ENCODE results near the gene DENND2D.

DENND2D gene

DNA sequence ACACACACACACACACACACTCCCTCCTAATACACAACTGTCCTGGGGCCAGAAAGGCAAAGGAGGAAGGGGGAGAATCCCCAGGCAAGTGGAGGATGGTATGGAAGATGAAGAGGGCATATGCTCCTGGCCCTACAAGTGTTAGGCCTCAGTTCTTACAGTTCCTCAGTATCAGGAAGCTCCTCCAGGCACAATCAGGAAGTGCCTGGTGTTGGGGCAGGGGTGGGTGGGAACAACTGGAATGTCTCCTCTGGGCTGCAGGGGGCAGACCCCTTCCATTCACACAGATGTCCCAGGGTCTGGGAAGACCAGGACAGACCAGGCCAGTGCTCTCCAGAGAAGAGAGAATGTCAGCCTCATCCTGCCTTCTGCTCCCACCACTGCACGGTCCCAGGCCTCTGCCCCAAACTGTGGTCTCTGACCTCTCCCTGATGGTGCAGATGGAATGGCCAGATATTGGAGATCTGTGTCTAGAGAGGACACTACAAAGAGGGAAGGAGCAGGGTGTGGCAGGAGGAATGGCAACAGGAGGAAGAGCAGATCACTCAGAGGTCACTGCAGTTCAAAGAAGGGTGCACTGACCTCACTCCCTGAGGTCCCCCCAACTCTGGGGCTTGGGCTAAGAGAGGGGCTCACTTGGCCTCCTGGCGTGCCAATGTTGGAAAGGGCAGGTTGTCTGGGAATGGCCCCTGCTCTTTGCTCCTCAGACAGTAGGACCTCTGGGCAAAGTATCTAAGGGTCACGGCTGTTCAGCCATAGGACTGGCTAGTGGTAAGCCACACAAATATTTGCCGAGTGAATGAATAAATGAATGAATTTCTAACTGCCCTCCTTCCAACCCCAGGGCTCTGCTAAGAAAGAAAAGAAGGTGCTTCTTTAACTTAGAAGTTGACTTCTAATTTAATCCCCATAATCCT is 2.5 kb upstream of the DENND2D start:
- DNase-seq, result no peak

DNA sequence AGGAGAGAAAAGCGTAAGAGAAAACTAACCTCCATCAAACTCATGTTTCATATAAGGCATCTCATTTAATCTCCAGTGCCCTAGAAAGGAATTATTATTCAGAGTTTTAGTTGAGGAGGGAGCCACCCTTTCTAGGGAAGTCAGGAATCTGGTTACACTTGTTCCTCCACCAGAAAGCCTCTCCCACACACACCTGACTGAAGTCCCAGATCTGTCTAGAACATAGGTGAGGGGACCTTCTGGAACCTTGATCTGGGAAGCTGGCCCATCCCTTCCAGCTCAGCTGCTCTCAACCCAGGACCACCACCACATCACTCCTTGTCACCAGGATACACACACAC is 1.9 kb upstream of the DENND2D start:
- no peak for DNase-seq

DNA sequence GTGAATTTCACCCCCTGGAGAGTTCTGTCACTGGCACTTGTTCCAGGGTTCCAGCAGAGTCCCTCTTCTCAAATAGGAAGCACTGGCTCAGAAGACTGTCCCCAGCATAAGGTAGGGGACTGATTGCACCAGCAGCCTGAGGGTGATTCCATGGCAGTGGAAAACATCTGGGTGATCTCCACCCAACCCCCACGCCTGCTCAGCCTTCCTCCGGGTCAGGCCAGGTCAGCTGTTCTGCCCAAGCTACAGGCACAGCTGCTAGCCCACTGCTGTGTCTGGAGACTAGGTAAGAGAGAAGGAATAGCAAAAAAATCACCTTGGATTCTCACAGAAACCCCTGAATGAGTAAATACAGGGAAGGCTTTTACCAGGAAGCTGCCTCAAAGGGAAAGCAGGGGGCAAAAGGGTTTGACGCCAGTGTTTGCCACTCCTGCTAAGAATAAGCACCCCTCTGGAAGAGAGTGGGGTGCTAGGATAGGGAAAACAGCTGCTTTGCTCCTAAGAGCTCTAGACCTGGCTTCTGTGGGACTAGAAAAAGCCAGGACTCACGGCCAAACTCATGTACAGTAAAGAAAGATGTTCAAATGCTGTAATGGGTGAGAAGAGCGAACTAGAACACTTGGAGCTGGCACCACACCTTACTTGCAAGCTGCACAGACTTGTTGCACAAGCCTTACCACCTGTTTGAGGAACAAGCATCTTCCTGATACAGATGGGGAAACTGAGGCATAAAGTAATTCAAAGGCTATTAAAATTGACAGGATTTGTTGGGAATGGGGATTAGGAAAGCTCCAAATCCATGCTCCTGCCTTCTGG is 1.0 kb upstream of the DENND2D start:
- no peak for DNase-seq

DNA sequence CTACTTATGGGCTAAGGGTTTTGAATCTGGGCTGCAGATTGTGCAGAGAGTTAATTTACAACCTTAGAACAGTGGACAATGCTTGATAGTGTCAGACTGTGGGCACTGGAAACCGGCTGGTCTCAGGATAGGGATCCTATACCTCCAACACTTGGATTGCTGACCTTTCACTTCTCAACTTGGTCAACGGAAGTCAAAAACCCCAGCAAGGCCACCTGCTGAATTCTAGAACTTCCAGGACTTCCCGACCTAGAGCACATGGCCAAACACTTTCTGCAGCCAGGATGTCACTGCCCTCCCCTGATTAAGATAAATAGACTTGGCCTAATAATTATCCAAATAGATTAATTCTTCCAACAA is 336 bp upstream of the DENND2D start:
- DNase-seq, result no peak

DNA sequence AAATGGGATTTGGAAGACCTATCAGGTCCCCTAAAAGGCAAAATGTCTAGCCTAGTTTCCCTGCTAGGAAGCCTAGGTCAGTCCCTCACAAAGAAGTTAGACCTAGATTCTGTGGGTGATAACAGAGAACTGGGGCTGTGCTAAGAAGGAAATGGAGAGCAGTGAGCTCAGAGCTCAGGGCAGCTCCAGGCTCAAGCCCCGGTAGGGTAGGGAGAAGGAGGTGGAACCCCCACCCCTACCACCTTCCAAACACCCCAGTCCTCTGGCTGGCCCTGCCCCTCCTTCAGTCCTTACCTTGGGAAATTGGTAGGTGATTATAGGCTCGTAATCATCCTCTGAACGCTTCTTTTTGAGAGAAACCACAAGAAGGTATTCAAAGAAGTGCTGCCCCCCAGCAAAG is 1.1 kb downstream of the DENND2D start:
- no peak for DNase-seq

DNA sequence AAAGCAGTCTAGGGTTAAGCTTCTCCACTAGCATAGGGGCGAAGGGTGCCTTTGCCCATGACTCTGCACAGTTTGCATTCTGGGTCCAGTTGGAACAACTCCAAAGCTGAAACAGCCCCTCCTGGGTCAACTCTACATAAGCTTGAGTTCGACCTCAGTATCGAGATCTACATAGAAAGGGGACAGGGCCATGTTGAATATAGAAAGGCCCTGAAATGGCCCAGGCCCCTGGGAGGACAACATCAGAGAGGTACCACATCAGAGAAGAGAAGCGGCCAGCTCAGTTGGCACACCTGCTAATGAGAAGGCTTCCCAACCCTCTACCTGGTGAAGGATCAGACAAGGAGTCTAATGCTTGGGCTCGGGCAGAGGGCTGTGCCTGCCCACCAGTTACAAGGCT is 1.6 kb downstream of the DENND2D start:
- no peak for DNase-seq

DNA sequence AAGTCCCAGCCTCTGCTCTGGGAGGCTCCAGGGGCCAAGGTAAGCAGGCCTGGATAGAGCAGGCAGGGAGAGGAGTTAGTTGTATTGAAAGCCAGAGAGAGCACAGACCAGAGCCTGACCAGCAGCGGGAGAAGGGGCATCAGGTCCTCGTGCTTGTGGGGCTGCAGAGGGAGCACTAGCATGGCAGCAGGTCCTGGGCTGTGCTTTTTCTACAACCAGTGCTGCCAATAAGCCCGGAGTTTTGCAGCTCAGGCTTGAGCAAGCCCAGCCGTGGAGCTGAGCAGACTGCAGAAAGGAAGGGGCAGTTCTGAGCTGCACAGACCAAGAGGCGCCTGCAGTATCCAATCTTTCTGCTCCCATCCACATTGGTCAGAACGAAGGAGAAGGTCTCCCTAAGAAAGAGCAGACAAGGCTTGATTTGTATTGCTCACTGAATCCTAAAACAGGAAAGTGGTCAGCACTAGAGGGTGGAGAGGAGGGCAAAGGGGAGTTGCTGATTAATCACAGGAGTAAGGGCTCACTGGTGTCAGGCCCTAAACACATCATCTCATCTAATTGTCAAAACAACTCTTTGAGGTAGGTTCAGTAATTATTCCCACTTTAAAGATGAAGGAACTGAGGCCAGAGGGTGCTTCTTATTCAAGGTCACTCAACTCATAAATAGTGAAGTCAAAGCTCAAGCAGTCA is 2.7 kb downstream of the DENND2D start:
- peak; percentile 65 to 72 for DNase-seq

DNA sequence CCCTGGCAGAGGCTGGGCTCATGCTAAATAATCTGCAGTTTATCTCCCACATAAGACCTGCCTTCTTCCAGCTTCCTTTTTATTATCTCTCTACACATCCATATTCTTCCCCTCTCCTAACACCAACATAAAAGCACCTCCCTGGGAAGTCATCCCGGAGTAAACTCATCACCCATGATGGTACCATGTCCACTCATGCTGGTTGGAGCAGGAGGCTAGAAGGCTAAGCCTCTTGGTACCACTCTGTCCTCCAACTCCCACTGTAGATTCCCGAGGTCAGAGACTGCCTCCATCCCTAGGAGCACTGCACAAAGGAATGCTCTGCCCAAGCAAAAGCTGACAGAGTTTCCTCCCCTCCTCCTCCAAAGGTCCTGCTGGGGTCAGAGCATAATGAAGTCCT is 4.2 kb downstream of the DENND2D start:
- DNase-seq, result no peak

DNA sequence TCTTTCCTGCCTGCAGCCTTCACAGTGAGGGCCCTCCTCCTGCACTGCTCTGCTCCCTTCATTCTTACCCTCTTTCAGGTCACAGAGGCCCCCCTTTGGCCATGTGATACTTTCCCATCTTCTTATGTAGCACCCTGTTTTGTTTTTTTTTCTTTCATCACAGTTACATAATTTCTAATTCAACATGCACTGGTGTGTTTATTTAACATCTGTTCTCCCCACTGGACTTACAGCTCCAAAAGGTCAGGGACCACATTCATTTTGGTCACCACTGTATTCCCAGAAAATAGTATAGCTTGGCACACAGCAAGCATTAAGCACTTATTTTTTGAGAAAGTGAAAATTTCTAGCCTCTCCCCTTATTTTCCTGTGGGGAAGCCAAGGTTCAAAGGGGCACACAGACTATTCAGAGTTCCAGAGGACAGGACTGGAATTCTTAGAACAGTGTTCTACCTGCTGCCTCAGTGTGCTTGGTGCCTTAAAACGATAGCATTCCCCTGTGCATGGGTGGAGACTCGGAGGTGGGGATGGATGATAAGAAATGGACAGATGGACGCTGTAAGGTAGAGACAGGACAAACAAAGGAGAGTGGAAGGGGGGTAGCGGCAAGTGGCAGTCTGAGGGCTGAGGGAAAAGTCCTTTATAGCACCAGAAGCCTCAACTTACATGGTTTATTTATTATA is 5.3 kb downstream of the DENND2D start:
- DNase-seq, result no peak

DNA sequence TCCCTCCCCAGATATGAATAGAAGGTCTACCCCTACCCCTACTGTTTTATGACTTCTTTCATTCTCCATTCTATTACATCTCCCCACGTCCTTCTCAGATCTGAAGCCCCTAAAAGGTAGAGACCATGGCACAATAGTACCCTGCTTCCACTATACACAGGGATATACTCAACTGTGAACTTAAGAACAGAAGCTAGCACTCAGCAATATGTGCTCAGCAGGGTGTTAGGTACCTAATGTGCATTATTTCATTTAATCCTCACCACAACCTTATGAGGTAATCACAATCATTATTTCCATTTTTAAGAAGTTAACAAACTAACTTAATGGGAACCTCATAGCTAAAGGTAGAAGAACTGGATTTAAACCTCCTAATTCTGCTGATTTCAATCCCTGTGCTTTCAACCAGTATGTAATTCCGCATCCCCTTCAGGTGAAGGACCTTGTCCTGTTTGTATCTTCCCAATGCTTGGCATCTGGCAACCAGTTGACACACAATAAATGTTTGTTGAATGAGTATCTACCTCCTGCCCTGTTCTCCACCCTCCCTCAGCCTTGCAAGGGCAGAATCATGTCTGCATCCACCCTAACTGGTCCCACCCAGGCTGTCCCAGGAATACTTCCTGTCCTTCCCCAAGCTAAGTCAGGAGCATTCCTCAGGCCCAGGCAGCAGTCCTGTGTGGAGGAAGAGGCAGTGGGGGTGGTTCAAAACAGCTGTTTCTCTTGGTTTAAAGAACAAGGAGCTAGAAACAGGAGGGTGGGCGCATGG is 6.5 kb downstream of the DENND2D start:
- no peak for DNase-seq

DNA sequence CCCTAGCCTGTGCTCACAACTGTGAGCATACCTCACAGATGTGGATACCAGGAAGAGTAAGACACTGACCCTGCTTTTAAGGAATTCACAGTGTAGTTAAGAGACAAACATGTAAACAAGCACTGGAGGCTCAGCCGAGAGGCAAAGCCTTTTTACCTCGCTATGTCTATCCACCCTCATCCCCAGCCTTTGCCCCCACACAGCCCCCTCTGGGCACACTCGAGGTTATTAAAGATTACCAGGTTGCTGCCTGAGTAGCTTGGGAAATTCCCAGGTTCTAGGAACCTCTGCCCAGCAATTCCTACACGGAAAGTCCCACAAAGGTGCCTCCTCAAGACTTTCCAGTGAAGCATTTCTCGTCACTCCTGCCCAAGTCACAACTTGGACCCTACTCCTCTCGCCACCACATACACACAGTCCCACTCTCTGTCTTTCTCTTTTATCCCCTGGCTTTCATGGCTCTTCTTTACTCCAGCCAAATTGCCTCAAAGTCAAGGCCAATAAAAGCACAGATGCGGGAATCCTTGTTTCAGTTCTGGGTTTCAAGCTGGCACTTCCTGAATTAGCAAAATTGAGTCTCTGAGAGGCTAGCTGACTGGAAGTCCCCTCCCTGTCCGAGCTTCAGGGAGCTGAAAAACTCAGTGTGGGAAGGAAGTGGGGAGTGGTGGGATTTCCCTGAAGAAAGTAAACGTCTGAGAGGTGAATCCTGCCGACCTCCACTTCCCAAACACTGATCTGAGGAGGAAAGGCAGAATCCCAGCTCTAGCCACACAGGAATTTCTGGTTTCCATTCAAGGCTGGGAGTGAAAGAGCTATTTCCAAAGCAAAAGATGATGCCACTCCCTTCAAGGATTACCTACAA is 7.6 kb downstream of the DENND2D start:
- DNase-seq, result no peak

DNA sequence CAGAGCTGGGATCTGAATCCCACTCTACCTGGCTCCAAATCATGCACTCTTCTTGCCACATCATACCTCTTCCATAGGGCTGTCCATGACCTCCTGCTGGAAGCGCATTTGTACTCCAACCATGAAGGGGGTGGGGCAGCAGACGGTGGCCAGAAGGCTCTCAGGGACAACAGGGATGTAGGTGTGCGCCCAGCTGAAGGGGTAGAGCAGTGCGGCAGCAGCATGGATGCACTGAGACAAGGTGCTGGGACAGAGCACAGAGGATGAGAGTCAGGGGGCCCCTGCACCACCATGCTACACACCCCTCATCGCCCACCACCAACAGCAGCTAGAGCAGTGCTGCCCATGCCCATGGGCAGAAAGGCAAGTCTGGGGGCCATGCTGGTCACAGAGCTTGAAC is 8.4 kb downstream of the DENND2D start:
- no peak for DNase-seq

DNA sequence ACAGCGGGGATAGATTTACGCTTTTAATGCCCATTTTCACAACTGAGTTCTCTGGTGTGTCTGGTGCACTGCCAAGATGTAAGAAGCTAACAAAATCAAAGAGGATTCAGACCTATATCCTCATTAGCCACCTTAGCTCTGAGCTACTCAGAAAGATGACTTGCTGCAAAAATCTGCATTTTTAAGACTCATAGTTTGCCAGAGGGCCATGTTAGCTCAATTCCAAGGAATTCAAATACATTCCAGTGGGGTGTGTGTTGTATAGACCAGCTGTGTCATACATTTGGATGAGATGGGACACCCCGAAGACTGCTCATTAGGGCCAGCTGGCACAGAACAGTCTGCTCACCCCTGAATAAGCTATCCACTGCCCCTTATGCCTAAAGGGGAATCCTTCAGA is 8.9 kb downstream of the DENND2D start:
- no peak for DNase-seq

DNA sequence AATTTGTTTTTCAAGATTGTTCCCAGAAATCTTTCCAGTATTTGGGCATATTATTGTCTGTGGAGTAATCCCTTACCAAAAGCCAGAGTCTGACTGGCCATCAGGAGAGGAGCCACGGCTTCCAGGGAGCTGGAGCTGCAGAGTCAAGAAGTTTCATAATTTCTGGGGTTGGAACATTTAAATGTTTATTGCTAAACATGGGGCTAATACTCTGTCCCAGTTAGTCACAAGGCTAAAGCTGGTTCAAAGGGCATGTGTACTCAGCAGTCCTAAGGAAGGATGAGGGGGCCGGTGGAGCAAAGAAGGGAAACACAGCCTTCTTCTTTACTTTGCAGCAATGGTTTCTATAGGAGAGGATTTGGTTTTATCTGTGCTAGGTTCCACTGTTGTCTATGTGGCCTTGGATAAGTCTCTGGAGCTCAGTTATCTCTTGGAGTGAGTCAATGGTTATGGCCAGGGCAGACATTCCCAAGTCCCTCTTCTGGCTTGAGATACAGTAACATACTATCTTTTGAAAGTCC is 9.5 kb downstream of the DENND2D start:
- DNase-seq, result no peak

DNA sequence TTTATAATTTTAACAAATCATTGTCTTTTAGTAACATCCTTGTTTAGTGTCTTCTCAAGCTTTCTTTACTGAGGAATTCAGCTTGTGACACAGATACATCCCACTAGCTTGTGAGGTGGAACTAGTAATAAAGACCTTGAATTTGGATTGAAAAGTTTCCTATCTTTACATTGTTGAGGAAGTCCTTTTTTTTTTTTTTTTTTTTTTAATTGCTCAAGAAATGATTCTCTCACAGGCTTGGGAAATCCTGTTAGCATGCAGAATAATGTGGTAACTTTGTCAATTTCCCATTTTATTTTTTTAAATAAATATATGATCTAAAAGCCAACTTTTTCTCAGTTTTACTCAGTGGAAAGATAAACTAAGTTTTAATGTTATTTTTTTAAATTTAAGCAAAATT is 15.8 kb downstream of the DENND2D start:
- DNase-seq, result no peak

DNA sequence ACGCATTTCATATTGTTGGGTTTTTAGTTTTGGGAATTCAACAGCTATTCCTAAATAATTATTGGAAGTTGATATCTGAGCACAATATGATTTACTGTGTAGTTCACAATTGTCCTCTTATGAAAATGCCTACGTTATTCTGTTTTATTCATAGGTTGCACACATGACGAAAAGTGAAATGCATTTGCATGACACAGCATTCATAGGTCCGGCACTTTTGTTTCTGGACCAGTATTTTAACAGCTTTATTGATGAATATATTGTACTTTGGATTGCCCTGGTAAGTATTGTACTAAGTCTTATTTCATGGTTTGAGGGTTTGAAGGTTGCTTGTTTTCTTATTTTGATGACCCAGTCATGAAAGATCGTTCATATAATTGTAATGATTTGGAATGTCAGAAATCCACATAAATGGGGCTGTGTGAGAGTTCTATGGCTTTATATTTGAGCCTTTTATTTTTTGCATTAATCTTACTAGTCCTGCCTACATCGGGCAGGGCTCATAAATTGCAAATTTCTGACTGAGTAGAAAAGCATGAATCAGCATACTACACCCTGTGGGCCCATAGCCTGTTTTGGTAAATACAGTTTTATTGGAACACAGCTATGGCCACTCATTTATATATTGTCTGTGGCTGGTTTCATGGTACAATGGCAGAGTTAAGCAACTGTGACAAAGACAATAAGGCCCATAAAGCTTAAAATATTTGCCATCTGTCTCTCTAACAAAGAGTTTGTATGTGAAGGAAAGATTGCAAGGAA is 17.0 kb downstream of the DENND2D start:
- DNase-seq, result no peak

DNA sequence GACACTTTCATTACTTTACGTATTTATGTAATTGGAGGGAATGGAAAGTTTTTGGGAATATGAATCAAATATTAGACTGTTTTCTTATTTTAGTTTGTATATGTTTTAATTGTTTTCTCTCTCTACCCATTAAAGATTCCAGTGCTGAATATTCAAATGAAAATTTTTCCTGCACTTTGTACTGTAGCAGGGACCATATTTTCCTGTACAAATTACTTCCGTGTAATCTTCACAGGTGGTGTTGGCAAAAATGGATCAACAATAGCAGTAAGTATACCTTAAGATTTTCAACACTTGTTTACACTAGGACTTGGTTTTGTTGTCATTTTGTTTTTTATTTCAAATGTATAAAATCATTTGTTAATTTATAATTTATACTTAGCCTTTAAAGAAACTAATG is 18.4 kb downstream of the DENND2D start:
- DNase-seq, result no peak

DNA sequence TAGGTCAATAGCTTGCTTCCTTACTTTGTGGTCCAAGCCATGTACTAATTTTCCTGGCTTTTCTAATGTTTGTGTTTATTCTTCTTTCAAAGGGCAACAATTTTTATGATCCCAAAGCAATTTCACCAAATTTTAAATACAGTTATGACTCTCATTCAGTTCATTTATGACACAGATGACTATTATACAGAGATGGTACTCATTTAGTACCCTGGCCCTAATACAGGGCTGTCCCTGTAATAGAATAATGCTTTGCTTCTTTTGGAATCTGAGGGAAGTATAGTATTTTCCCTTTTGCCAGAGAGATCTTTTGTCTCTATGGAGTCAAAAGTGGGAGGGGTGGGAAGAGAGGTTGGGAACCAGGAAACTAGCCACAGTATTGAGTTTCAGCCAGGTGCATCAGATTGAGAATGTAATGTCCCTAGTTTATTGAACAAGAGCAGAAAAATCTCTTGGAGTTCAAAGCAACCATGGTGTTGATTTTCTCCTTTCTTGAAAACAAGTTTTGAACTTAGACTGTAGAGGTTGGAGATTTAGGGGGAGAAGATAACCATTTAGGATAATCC is 20.4 kb downstream of the DENND2D start:
- DNase-seq, result no peak

DNA sequence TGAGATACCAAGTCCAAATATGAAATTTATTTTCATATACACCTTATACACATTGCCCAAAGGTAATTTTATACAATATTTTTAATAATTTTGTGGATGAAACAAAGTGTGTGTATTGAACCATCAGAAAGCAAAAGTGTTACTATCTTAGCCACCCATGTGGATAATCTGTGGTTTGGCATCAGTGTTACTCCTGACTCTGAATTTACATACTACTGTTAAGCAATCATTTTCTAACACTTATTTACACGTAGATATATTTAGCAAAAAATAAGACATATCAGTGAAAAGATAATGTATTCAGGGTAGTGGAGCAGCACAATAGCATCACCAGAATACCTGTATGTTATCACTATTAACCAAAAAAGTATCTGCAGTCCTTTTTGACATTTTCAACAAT is 23.8 kb downstream of the DENND2D start:
- no peak for DNase-seq

DNA sequence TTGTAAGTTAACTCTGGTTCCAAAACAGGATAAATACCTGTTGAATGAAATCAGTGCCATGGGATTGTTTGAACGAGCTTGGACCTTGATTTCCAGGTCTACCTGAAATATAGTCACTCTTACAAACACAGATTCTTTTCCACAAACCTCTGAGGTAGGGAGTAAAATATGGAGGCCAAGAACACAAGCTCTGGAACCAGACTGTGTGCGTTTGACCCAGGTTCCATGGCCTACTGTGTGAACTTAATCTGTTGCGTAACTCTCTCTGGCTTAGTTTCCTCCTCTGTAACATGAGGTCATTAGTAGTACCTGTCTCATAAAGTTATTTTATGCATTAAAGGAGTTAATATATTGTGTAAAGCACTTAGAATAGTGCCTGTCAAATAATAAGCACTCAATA is 25.1 kb downstream of the DENND2D start:
- no peak for DNase-seq
